H54 (cell line): Measurements from ENCODE around the gene ACTR3.

Source experiments
- DNase-seq: peaks from one replicate; pipeline ENCODE4 v3.0.0; 2011; ENCODE audit warnings: low spot score, mixed read lengths; ENCODE audit not compliant: insufficient read length
- FAIRE-seq: peaks from 3 replicates; lab custom pipeline; 2011; peaks lifted over from hg19 to GRCh38; lab: Jason Lieb, UNC
- POLR2A ChIP-seq: IDR thresholded peaks from 2 replicates; pipeline ENCODE4 v1.6.1; 2011; ENCODE audit warnings: low read depth, mild to moderate bottlenecking, low read length

The ACTR3 gene

DNA sequence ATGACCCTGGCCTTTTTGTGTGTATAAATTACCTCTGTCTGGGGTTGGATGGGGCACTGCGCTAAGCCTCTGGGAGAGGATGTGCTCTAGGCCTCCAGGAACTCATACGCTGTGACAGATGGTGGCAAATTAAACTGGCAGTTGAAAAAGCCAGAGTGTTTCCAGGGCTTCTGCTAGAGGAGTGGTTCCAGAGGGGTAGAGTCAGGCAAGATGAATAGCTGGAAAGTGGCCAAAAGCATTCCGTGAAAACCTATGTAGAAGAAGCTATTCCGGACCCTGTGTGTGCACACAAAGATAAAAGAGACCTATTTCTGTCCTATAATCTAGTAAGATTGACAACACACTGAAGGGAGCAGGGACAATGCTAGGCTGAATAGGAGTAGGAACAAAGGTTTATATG lies 84.8 kb downstream of the ACTR3 start:
- no peak for TF ChIP-seq POLR2A

DNA sequence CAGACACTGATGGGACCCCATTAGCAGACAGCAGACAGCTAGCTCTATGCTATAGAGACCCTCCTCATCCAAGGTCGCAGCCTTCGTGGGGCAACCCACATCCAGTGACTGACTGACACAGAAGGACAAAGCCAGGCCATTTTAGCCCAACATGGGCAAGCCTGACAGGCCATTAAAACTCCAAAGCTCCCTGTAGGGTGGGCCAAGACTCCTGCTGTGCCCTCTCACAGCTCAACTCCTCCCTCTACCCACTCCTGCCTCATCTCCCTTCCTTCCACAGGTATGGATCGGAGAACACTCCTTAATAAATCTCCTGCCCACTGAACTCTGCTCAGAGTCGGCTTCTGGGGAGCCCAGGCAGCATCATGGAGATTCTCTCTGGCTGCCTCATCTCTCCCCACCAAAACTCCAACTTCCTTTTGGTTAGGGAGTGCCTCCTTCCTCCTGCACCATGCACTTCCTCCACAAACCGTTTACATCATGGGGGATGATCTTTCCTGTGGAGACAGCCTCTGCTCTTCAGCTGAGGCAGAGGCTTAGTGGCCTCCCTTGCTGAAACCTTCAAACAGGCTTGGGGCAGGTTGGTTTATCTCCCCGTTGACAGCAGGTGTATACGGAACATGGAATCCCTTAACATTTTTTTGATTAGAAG lies 86.5 kb downstream of the ACTR3 start:
- FAIRE-seq: no peak
- DNase-seq: no peak
- TF ChIP-seq POLR2A: no peak

More for the DNA sequence above, 84.8 kb downstream of the ACTR3 start:
- no peak for FAIRE-seq
- no peak for DNase-seq

DNA sequence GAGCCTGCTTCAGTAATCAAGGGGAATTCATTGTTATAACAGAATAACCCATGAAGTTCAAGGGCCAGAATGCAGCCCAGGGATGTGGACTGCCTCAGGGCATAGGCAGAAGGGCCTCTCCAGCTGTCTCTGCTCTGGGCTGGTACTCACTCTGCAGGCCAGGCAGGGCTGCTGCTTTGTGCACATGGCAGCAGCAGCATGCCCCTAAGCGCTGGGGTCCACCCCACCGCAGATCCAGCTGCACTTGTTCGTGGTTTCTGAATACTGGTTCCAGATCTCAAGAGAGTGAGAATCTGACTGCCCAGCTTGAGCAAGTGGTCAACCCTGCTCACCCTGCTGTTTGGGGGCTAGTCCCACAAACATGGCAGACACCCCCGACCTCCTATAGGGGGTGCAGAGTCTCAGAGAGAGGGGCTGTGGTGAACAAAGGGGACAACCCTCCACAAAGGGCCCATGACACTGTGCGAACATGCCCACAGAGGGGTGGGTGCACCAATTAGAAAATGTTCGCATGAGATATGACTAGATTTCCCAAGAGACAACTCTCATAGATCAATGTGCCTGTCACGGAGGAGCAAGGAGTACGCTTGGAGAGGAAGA lies 87.3 kb downstream of the ACTR3 start:
- no peak for FAIRE-seq
- no peak for DNase-seq
- no peak for TF ChIP-seq POLR2A

DNA sequence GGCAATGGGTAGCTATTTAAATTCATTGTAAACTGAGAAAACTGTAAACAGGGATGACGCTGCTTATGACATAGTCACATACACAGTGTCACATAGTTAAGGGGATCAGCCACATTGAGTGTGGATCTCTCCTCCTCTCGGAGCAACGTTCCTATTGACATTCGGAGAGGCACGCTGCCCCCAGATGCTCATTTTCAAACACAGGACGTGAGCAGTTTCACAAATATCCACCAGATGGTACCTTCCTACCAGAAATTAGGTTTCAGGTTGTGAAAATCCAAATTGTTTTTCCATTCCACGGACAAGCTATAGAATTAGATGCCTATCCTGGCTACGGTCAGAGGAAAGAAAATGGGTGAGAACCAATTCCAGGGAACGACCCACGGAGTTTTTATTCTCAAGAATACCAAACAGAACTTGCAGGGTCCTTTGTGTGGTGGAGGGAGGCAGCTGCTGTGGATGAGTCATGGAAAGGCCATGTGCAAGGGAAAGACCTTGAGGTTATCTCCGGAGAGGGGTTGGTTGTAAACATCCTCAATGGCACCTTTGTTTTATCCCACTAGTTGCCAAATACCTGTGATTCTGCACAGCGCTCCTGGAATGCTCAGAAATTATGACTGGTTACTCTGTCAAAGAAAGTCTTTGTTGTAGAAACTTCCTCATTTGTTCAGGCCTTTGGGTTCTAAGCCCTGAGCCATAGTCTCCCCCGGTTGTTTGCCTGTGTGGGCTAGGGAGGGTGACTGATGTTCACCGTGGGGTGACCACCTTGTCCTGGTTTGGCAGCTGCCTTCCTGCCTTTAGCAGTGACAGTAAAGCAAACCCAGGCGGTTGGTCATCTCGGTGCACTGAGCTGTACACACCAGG lies 88.0 kb downstream of the ACTR3 start:
- no peak for FAIRE-seq
- no peak for DNase-seq
- no peak for TF ChIP-seq POLR2A

DNA sequence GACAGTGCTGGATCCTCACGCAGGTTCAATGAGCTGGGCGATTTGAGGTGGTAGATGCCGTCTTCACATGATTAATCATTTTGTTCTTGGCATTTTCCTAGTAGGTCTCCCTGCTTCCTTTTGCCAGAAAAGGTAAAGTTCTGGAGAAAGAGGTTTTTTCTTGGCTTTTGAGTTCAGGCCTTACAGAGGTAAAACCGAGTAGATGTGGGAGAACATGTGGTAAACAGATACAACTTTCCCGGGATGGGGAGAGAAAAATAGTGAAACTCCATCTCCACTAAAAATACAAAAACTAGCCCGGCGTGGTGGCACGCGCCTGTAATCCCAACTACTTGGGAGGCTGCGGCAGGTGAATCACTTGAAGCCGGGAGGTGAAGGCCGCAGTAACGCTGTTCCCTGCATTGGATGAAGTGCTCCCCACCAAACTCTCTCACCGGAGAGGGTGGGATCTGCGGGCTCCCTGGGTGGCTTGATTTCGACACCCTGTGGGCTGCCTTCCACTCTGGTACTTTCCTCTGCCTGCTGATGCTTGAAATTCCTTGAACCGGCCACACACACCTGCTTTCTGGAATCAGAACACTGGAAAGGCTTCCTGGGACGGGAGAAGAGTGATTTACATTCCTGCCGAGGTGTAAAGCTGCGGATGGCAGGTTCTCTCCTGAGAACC lies 88.8 kb downstream of the ACTR3 start:
- no peak for TF ChIP-seq POLR2A
- FAIRE-seq (no peak), DNase-seq (no peak)

DNA sequence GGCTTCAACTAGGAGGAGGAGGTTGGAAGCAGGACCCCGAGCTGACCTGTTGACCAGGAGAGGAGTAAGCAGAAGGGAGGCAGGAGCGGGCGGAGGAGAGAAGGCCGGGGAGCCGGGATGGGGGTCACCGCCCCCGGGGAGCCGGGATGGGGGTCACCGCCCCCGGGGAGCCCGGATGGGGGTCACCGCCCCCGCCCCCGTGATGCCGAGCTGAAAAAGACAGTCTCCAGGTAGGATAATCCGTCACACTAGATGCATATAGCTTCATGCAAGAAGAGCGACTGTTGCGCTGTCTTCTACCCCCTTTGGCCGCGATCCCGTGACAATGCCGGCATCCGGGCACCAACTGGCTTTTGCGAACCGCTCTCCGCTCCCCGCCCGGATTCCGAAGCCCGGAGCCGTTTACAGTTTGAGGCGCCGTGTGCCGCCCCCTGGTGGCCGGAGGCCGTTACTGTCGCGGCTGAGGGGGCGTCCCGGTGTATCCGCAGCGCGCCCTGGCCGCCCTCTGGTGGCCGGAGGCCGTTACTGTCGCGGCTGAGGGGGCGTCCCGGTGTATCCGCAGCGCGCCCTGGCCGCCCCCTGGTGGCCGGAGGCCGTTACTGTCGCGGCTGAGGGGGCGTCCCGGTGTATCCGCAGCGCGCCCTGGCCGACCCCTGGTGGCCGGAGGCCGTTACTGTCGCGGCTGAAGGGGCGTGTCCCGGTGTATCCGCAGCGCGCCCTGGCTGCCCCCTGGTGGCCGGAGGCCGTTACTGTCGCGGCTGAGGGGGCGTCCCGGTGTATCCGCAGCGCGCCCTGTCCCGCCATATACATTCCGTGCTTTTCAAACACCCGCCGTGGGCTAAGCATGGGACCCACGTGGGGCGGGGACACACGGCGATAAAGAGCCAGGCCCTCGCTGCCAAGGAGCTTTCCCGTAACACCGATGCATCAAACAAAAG lies 89.6 kb downstream of the ACTR3 start:
- FAIRE-seq (no peak), DNase-seq (no peak)
- TF ChIP-seq POLR2A: no peak

DNA sequence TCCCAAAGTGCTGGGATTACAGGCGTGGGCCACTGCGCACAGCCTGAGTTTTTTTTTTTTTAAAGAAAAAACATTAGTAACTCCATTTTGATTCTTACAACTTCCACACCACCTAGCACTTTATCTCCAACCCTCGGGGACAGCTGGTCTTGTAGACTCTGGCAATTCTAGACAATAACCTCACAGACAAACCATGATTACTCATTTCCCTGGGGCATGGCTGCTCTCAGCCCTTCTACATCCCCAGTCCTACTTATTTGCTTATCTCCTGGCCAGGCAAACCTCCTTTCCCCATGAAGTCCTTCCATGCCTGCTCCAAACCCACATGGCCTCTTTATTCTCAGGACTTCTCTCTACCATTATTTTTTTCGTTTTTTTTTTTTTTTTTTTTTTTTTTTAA lies 91.1 kb downstream of the ACTR3 start:
- DNase-seq: no peak
- no peak for FAIRE-seq
- no peak for TF ChIP-seq POLR2A

DNA sequence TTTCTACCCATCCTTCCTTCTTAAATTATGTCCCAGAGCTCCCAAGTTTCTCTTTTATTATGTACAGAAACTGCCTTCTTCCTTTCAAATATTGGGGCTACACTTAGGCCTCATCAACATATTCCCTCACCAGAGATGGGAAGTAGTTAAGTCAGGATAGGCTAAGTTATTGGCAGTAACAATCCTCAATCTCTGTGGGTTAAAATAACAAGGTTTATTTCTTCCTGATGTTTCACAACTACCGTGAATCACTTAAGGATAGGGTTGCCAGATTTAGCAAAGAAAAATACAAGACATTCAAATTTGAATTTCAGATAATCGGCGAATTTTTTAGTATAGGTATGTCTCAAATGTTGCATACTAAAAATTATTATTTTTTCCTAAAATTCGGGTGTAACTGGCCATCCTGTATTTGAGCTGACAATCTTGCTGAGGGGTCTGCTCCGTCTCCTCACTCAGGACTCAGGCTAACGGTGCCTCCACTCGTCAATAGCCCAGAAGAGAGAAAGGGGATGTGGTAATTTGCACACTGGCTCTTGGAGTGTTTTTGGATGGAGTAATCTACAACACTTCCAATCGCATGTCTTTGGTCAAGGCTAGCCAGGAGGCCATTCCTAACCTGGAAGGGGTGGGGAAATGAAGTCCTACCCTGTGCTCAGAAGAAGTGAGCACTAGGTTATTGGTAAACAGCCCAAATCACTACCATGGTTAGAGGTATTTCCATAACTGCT lies 91.7 kb downstream of the ACTR3 start:
- DNase-seq (no peak), FAIRE-seq (no peak)
- TF ChIP-seq POLR2A: no peak

DNA sequence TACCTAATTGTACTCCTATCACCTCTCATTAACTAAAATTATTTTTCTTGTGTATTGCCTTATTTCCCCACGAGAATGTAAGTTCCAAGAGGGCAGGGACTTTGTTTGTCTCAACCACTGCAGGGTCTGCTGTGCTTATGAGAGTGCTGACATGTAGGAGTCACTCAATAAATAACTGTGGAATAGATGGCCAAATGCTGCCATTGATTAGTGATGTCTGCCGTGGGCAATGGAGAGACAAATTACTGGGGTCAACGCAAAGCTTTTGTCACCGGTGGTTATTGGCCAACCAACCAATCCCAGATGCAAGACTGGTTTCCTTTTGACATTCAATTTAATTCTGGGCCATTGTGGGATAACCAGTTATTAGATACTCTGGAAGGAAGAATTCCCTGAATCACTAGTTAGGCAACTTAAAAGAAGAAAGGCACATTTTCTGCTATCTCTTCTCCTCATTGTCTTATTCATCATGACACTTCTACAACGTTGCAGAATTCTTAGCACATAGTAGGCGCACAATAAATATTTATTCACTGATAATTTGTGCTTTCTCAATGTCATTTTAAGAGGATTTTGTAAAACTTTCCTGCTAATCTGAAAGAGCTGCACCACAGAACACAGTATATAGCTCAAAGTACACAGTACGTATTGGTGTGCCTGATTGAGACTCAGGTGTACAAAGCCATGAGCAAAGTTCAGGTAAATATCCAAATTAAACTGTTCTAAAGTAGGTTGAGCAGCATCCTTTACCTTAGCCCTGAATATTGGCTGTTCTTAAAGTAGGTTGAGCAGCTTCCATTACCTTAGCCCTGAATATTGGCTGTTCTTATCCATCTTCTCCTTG lies 95.9 kb downstream of the ACTR3 start:
- FAIRE-seq (no peak), DNase-seq (no peak)
- no peak for TF ChIP-seq POLR2A

DNA sequence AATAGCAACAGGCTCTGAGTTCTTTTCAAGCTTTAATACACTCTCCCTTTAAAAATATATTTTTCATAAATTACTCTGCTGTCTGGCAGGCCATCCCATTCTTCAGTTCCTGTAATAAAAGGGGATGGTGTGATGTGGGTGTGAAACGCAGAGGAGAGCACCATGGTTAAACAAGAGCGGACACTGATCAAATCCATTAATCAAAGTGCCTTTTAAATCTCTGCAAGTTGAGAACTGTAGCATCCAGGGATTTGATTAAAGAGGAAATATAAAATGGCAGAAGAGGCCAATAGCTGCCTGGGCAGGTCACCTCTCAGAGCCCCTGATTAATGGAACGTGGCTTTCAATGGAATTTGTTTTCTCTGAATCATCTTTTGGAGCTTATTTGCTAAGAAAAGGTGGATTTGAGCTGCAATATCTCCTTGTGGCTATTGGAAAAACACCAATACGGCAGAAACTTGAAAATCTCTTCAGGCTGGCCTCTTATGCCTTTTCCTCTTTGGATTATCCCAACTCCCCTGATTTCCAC lies 96.9 kb downstream of the ACTR3 start:
- no peak for TF ChIP-seq POLR2A
- FAIRE-seq (no peak), DNase-seq (no peak)

DNA sequence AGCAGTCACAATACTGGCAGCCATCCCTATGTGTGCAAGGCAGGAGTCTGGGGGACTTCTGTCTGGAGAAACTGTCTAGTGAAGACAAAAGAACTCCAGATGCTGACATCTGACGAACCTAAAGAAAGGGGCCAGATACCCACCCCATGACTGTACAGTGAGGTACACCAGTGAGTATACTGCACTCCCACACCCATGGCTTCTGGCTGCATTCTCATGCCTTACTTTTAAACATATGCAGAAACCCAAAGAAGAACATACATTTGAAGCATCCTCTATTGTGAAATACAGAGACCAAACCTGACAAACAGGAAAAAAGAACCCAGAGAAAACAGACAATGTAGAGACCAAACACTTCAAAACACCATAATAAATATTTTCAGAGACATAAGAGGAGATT lies 102.2 kb downstream of the ACTR3 start:
- DNase-seq: no peak
- no peak for FAIRE-seq
- no peak for TF ChIP-seq POLR2A
